DND-41 (cell line): ENCODE results near the gene ASTE1.

Experiments
- ATAC-seq: fragments of 200-7000 bp; cut with Tn5 transposase; 3 replicates; pipeline ENCODE4 v1.9.1; 2021; ENCODE audit warnings: low read depth; ENCODE audit not compliant: insufficient read depth
- DNase-seq: peaks from one replicate; pipeline ENCODE4 v3.0.0-alpha.2; 2020
- H2AFZ ChIP-seq: 2 replicates; pipeline ENCODE4 v1.6.0; 2012; ENCODE audit warnings: low read depth, low read length
- H3K27ac ChIP-seq: 2 replicates; pipeline ENCODE4 v1.5.1; 2012; ENCODE audit warnings: low read length, inconsistent platforms
- H3K27me3 ChIP-seq: fragments of 200-600 bp; sonication (generic); 2 replicates; pipeline ENCODE4 v1.6.0; 2012; ENCODE audit warnings: low read length, mild to moderate bottlenecking, inconsistent platforms; ENCODE audit not compliant: insufficient read depth, poor library complexity
- H3K36me3 ChIP-seq: 2 replicates; pipeline ENCODE4 v1.5.1; 2012; ENCODE audit warnings: low read length, inconsistent platforms; ENCODE audit not compliant: insufficient read depth
- H3K4me1 ChIP-seq: 2 replicates; pipeline ENCODE4 v1.5.1; 2012; ENCODE audit warnings: mild to moderate bottlenecking, low read length; ENCODE audit not compliant: insufficient read depth
- H3K4me2 ChIP-seq: 2 replicates; pipeline ENCODE4 v1.6.0; 2012; ENCODE audit warnings: mild to moderate bottlenecking, moderate library complexity, low read length, inconsistent platforms; ENCODE audit not compliant: insufficient read depth
- H3K4me3 ChIP-seq, 2 experiments: fragments of 200-600 bp in 1 of 2; shearing (Covaris generic) in 1 of 2; 2 replicates each; pipeline ENCODE4 v1.5.1; 2012 to 2016; ENCODE audit warnings: inconsistent platforms in 2 of 2, low read length in 2 of 2, mild to moderate bottlenecking in 2 of 2, low read depth in 1 of 2, moderate library complexity in 1 of 2
- H3K79me2 ChIP-seq: 2 replicates; pipeline ENCODE4 v1.6.0; 2012; ENCODE audit warnings: low read length, inconsistent platforms; ENCODE audit not compliant: insufficient read depth
- H3K9ac ChIP-seq: 2 replicates; pipeline ENCODE4 v1.6.0; 2012; ENCODE audit warnings: low read depth, mild to moderate bottlenecking, inconsistent platforms, low read length, moderate library complexity
- H3K9me3 ChIP-seq: 2 replicates; pipeline ENCODE4 v1.5.1; 2012; ENCODE audit warnings: low read length, moderate library complexity, mild to moderate bottlenecking, inconsistent platforms; ENCODE audit not compliant: insufficient read depth, severe bottlenecking
- H4K20me1 ChIP-seq: 2 replicates; pipeline ENCODE4 v1.6.0; 2012; ENCODE audit warnings: low read length; ENCODE audit not compliant: insufficient read depth
- CTCF ChIP-seq: IDR thresholded peaks from 2 replicates; pipeline ENCODE4 v1.5.1; 2012; ENCODE audit warnings: borderline replicate concordance, low read length, moderate library complexity, mild to moderate bottlenecking; ENCODE audit not compliant: poor library complexity, severe bottlenecking; ENCODE audit errors: extremely low read depth
- EZH2 ChIP-seq: IDR thresholded peaks from 3 replicates; pipeline ENCODE4 v1.6.1; 2012; ENCODE audit warnings: borderline replicate concordance, low read depth, mild to moderate bottlenecking, moderate library complexity, low read length, inconsistent platforms; ENCODE audit not compliant: severe bottlenecking

The ASTE1 gene

GRCh38 chr3:131072845-131073244 lies 46.2 kb upstream of the ASTE1 start:
- Histone ChIP-seq H2AFZ (no peak overlapping the region), H3K9me3 (no peaks in the 10 kb centered on the region), H3K4me2 (no peak overlapping the region), H3K9ac (no peak overlapping the region), H3K27me3 (no peaks in the 10 kb centered on the region), H3K4me1 (peaks cover 4% of the 10 kb centered on the region; the same call in 1 of the 2 replicates), H3K79me2 (no peaks in the 10 kb centered on the region), H4K20me1 (no peaks in the 10 kb centered on the region), H3K4me3 (no peak overlapping the region), H3K27ac (no peak overlapping the region), H3K36me3 (no peaks in the 10 kb centered on the region)
- TF ChIP-seq EZH2 (no peak), CTCF (no peak)
- no peak for DNase-seq
- no peak for ATAC-seq

GRCh38 chr3:131072099-131072559 lies 45.5 kb upstream of the ASTE1 start:
- H3K27me3 ChIP-seq: no peaks in the 10 kb centered on the region
- H3K4me3 ChIP-seq: no peak overlapping the region
- H2AFZ ChIP-seq: no peak overlapping the region; the same call in 1 of the 2 replicates
- H3K4me2 ChIP-seq: no peak overlapping the region
- ATAC-seq (no peak; the same call in 2 of the 3 replicates), DNase-seq (no peak)
- H3K9ac ChIP-seq: no peak overlapping the region
- H3K79me2 ChIP-seq: no peaks in the 10 kb centered on the region
- TF ChIP-seq EZH2 (no peak), CTCF (no peak)
- H3K4me1 ChIP-seq: peaks cover 4% of the 10 kb centered on the region; the same call in 1 of the 2 replicates
- no peaks in the 10 kb centered on the region for H3K9me3 ChIP-seq
- no peak overlapping the region for H3K27ac ChIP-seq
- no peaks in the 10 kb centered on the region for H3K36me3 ChIP-seq
- H4K20me1 ChIP-seq: no peaks in the 10 kb centered on the region

- H3K36me3 ChIP-seq: no peaks in the 10 kb centered on the region
- no peaks in the 10 kb centered on the region for H3K79me2 ChIP-seq
- H3K27me3 ChIP-seq: no peaks in the 10 kb centered on the region
- no peak overlapping the region for H3K27ac ChIP-seq
- TF ChIP-seq CTCF: no peak
- TF ChIP-seq EZH2: no peak
- no peak overlapping the region for H3K9ac ChIP-seq
- no peak overlapping the region for H3K4me3 ChIP-seq
- no peaks in the 10 kb centered on the region for H3K9me3 ChIP-seq
- H3K4me1 ChIP-seq: peaks cover 4% of the 10 kb centered on the region; the same call in 1 of the 2 replicates
- DNase-seq: no peak
- H3K4me2 ChIP-seq: no peak overlapping the region
- no peak for ATAC-seq
- no peak overlapping the region for H2AFZ ChIP-seq
- H4K20me1 ChIP-seq: no peaks in the 10 kb centered on the region
Measured at GRCh38 chr3:131067983-131068382, 41.4 kb upstream of the ASTE1 start.
